HepG2 (cell line): Measurements from ENCODE around the gene LRIF1. TPM values are rescaled to one million over a fixed set of nuclear protein-coding genes. Genes with fewer than 3 reads are reported as not detected.

Experiments used
- ATAC-seq: fragments of 200-7000 bp; cut with Tn5 transposase; 3 replicates; pipeline ENCODE4 v1.9.1; 2020; ENCODE audit warnings: mild to moderate bottlenecking, moderate library complexity
- BruUV-seq: library from RNA; stranded (reverse); fragments of 400-500 nt; replicated peaks from 2 replicates; lab custom pipeline; 2021; lab: Mats Ljungman, UMichigan
- CTCF ChIA-PET: fragments of 300-600 bp; formaldehyde crosslinking; extraction: SDS; loops from one replicate; lab custom pipeline; 2021; ENCODE audit warnings: low total read pairs, inconsistent platforms, low intra/inter-chr PET ratio; lab: Yijun Ruan, JAX
- POLR2A ChIA-PET: fragments of 350-600 bp; sonication (Branson Sonifier 250); formaldehyde crosslinking; loops from one replicate; lab custom pipeline; 2020; ENCODE audit warnings: antibody characterized with exemption, inconsistent platforms; lab: Yijun Ruan, JAX
- DNase-seq: peaks from one replicate; pipeline ENCODE4 v3.0.0-alpha.2; 2015; ENCODE audit warnings: low spot score
- FAIRE-seq: peaks from 3 replicates; lab custom pipeline; 2011; peaks lifted over from hg19 to GRCh38; lab: Jason Lieb, UNC
- H2AFZ ChIP-seq: one replicate; pipeline ENCODE4 v1.6.1; 2011; ENCODE audit warnings: low read length, inconsistent platforms
- H3K27ac ChIP-seq: fragments of 300-600 bp; 3 replicates; pipeline ENCODE4 v1.8.0; 2011; ENCODE audit warnings: mixed run types, mild to moderate bottlenecking, mixed read lengths, low read length, inconsistent platforms; ENCODE audit not compliant: insufficient read depth; ENCODE audit errors: extremely low read length
- H3K27me3 ChIP-seq, 2 experiments: fragments of 200-600 bp in 1 of 2; 2 replicates in 1 of 2; 3 replicates in 1 of 2; pipeline versions ENCODE4 v1.6.0 to v1.8.0; 2011; ENCODE audit warnings: low read length in 2 of 2, mild to moderate bottlenecking in 2 of 2, moderate library complexity in 2 of 2, inconsistent platforms in 1 of 2; ENCODE audit not compliant: insufficient read depth in 2 of 2, control insufficient read depth in 1 of 2
- H3K36me3 ChIP-seq, 2 experiments: fragments of 200-600 bp in 1 of 2; replicated peaks in 1 of 2; 2 replicates in 1 of 2; 3 replicates in 1 of 2; pipeline versions ENCODE4 v1.5.1 to v1.8.0; 2011; ENCODE audit warnings: low read length in 2 of 2, inconsistent platforms in 1 of 2; ENCODE audit not compliant: insufficient read depth in 2 of 2, control insufficient read depth in 1 of 2
- H3K4me1 ChIP-seq: 2 replicates; pipeline ENCODE4 v1.5.1; 2012; ENCODE audit warnings: low read length, inconsistent platforms; ENCODE audit not compliant: insufficient read depth
- H3K4me2 ChIP-seq: 2 replicates; pipeline ENCODE4 v1.6.0; 2011; ENCODE audit warnings: low read depth, low read length, inconsistent platforms
- H3K4me3 ChIP-seq, 3 experiments: fragments of 200-600 bp in 1 of 3; sonication (generic), shearing (Covaris generic) in 1 of 3; replicated peaks in 1 of 3; 2 replicates each; pipeline ENCODE4 v1.5.1; 2011 to 2016; ENCODE audit warnings: low read length in 3 of 3, inconsistent platforms in 2 of 3, low read depth in 2 of 3, mild to moderate bottlenecking in 2 of 3, control low read depth in 1 of 3, mixed read lengths in 1 of 3; ENCODE audit not compliant: insufficient read depth in 1 of 3
- H3K79me2 ChIP-seq: one replicate; pipeline ENCODE4 v1.6.1; 2011; ENCODE audit warnings: low read length, inconsistent platforms; ENCODE audit not compliant: insufficient read depth
- H3K9ac ChIP-seq: 2 replicates; pipeline ENCODE4 v1.6.0; 2011; ENCODE audit warnings: mild to moderate bottlenecking, low read depth, low read length, inconsistent platforms; ENCODE audit not compliant: insufficient read depth
- H3K9me3 ChIP-seq: 2 replicates; pipeline ENCODE4 v1.5.1; 2012; ENCODE audit warnings: mild to moderate bottlenecking, low read length
- H4K20me1 ChIP-seq: 2 replicates; pipeline ENCODE4 v1.6.0; 2011; ENCODE audit warnings: inconsistent platforms, mild to moderate bottlenecking, low read length, moderate library complexity; ENCODE audit not compliant: insufficient read depth
- FOSL1 ChIP-seq: sonication (generic); formaldehyde crosslinking; IDR thresholded peaks from 2 replicates; pipeline ENCODE4 v1.9.0; 2021; ENCODE audit warnings: missing genetic modification reagents, borderline replicate concordance
- HNF1B ChIP-seq: sonication (generic); formaldehyde crosslinking; IDR thresholded peaks from 2 replicates; pipeline ENCODE4 v1.5.1; 2020; ENCODE audit warnings: mild to moderate bottlenecking, moderate library complexity, missing genetic modification reagents
- HOXA3 ChIP-seq: sonication (generic); formaldehyde crosslinking; IDR thresholded peaks from 2 replicates; pipeline ENCODE4 v1.5.0; 2020; ENCODE audit warnings: missing genetic modification reagents
- JDP2 ChIP-seq: sonication (generic); formaldehyde crosslinking; IDR thresholded peaks from 2 replicates; pipeline ENCODE4 v1.8.1; 2022; ENCODE audit warnings: missing genetic modification reagents, borderline replicate concordance
- KMT2A ChIP-seq: sonication (generic); formaldehyde crosslinking; IDR thresholded peaks from 2 replicates; pipeline ENCODE4 v1.4.0; 2020; ENCODE audit warnings: missing genetic modification reagents
- MLXIP ChIP-seq: sonication (generic); formaldehyde crosslinking; IDR thresholded peaks from 2 replicates; pipeline ENCODE4 v1.9.0; 2021; ENCODE audit warnings: missing genetic modification reagents, borderline replicate concordance
- MXI1 ChIP-seq: IDR thresholded peaks from 3 replicates; pipeline ENCODE4 v1.6.1; 2012; ENCODE audit warnings: low read depth, low read length, inconsistent platforms, borderline replicate concordance
- NR2F6 ChIP-seq, 2 experiments: IDR thresholded peaks; 2 replicates each; pipeline ENCODE4 v1.6.1; 2016; ENCODE audit warnings: antibody characterized with exemption in 1 of 2, mild to moderate bottlenecking in 1 of 2
- SIX1 ChIP-seq: sonication (generic); formaldehyde crosslinking; IDR thresholded peaks from 2 replicates; pipeline ENCODE4 v1.4.0; 2020; ENCODE audit warnings: missing genetic modification reagents, borderline replicate concordance
- STAT5B ChIP-seq: sonication (generic); formaldehyde crosslinking; IDR thresholded peaks from 2 replicates; pipeline ENCODE4 v1.4.0; 2020; ENCODE audit warnings: missing genetic modification reagents
- ZNF274 ChIP-seq: sonication (generic); formaldehyde crosslinking; IDR thresholded peaks from 2 replicates; pipeline ENCODE4 v1.5.1; 2020; ENCODE audit warnings: mild to moderate bottlenecking, missing genetic modification reagents
- ZNF562 ChIP-seq: sonication (generic); formaldehyde crosslinking; IDR thresholded peaks from 2 replicates; pipeline ENCODE4 v1.8.0; 2022; ENCODE audit warnings: missing genetic modification reagents, borderline replicate concordance
- ZNF773 ChIP-seq: sonication (generic); formaldehyde crosslinking; IDR thresholded peaks from 2 replicates; pipeline ENCODE4 v1.4.0; 2020; ENCODE audit warnings: missing genetic modification reagents, borderline replicate concordance
- ZNF790 ChIP-seq: sonication (generic); formaldehyde crosslinking; IDR thresholded peaks from 2 replicates; pipeline ENCODE4 v1.8.0; 2022; ENCODE audit warnings: missing genetic modification reagents, mild to moderate bottlenecking, borderline replicate concordance
- ZNF839 ChIP-seq: sonication (generic); formaldehyde crosslinking; IDR thresholded peaks from 2 replicates; pipeline ENCODE4 v1.4.0; 2020; ENCODE audit warnings: missing genetic modification reagents, mild to moderate bottlenecking, borderline replicate concordance
- WGBS: methylation state at CpG from one replicate; pipeline ENCODE4 v1.1.6; 2017; ENCODE audit warnings: low lambda C conversion rate; 5-methylcytosine and 5-hydroxymethylcytosine counted together
- in situ Hi-C: cut with HindIII; loops from 2 replicates; pipeline ENCODE4 v1.10.0; 2017; ENCODE audit warnings: low pct_unique_long_range_greater_than_20kb; ENCODE audit not compliant: extremely low pct_ligation_motif_present
- intact Hi-C: fragments of 100-400 bp; cut with micrococcal nuclease; formaldehyde crosslinking; loops from one replicate; pipeline ENCODE4 v1.10.0; 2022; ENCODE audit not compliant: unreplicated experiment
- polyA plus RNA-seq, 8 experiments: library from polyadenylated mRNA; depleted of rRNA in 3 of 8; stranded (reverse) in 7 of 8; unstranded in 1 of 8; fragments of >200 nt; fragmentation: Illumina TruSeq in 4 of 8; extraction: Trizol in 4 of 8; gene quantifications; 2 replicates each; pipeline versions ENCODE4 v1.2.1 to v1.2.3, GENCODE V29; 2011 to 2016; ENCODE audit warnings: low read depth in 4 of 8, missing spikeins in 1 of 8, mixed read lengths in 1 of 8; ENCODE audit not compliant: insufficient read depth in 1 of 8
- total RNA-seq, 5 experiments: library from RNA; depleted of rRNA; stranded (reverse); fragments of >200 nt; fragmentation: Illumina TruSeq; extraction: Trizol; gene quantifications; 2 replicates each; pipeline ENCODE4 v1.2.3, GENCODE V29; 2016; ENCODE audit warnings: low read depth in 1 of 5
- TF ChIP-seq, protein P1 (sequence below): sonication (generic); formaldehyde crosslinking; IDR thresholded peaks from 2 replicates; pipeline ENCODE4 v1.8.0; 2022; ENCODE audit warnings: low read depth, missing genetic modification reagents
- TF ChIP-seq, protein P2 (sequence below): IDR thresholded peaks from 2 replicates; pipeline ENCODE4 v1.6.1; 2016

The LRIF1 gene
- total and polyA plus RNA-seq, 2 of the 13 experiments (the other 11 are each of a cell fraction or from before 2014, with no cell fraction given) = 18.4 to 42.4 TPM

DNA sequence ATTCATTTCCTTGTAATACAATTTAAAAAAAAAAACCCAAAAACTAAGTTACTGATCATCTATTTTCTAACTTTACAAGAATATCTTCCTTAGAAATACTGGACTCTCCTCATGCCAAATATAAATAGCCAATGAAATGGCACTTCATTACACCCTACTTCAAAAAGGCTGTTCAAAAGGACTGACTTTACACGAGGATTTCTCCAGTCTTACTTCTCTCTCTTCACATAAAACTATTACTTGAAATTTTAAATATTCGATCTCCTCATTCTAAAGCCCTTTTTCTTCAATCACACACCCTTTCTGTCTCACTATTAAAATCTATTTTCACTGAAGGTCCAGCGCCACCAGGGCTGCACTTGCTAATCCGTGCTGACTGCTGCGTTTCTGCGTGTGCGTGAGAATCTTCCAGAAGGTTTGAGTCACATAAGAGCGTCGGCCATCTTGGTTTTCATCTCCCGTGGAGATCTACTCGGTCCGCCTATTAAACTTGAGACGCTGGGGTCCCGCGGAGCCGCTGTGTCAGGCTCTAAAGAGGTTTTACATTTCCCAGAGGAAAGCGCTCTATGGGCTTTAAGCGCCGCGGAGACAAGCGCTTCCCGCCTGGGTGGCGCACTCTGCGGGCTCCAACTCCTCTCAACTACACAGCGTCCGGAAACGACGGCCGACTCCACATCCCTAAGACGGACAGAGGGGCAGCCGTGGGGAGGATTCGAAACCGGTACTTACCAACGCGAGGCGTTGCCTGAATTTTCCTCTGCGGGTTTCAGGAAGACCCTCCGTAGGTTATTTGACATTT, 631 bp downstream of the LRIF1 start:
- Histone ChIP-seq H3K9ac (peak overlapping the region; percentile 96), H3K4me1 (peaks cover 33% of the 10 kb centered on the region), H3K79me2 (peaks cover 52% of the 10 kb centered on the region), H3K4me2 (peak overlapping the region; percentile 88), H3K36me3 (no peaks in the 10 kb centered on the region), H3K27ac (peak overlapping the region; percentile 99), H3K27me3 (no peaks in the 10 kb centered on the region; a peak in 1 of 5 replicates), H2AFZ (no peak overlapping the region), H3K9me3 (no peaks in the 10 kb centered on the region), H3K4me3 (peak overlapping the region; percentile 79 to 92 (median 90)), H4K20me1 (peaks cover 30% of the 10 kb centered on the region)
- in situ Hi-C loops = no loop called here
- WGBS = 3% methylated on average over 16 of the region's 38 CpGs
- ATAC-seq (peak; percentile 75), DNase-seq (peak; percentile 61), FAIRE-seq (no peak)
- intact Hi-C loops = loop anchor here (5.0 kb wide), 1 partner anchor 69 kb away; no protein-coding TSS in a partner anchor
- TSS peak; percentile 75 for BruUV-seq
- ChIA-PET POLR2A (interaction anchor here (1.0 to 1.3 kb wide), 4 partner anchors 58 to 177 kb away, joined by 3 to 11 read pairs (median 6); partner anchors contain the start of genes CEPT1 and DRAM2), CTCF (no interaction called here)
- TF ChIP-seq ZNF274 (CRISPR knock-in tag) = peak; percentile 10; the same call in 1 of the 2 replicates
- no peak for TF ChIP-seq NR2F6 (IDR thresholded peaks at IDR 0.05)
- TF ChIP-seq NR2F6 (CRISPR knock-in tag; IDR thresholded peaks at IDR 0.05) = no peak
- no peak for TF ChIP-seq HNF1B (CRISPR knock-in tag)
- TF ChIP-seq ZNF839 = no peak
- no peak for TF ChIP-seq ZNF773 (CRISPR knock-in tag)
- TF ChIP-seq FOSL1 (CRISPR knock-in tag) = no peak
- 0 out of 2 replicates have a peak, but pooled peaks have one; percentile 21 for TF ChIP-seq STAT5B (CRISPR knock-in tag)
- no peak for TF ChIP-seq SIX1 (CRISPR knock-in tag)
- TF ChIP-seq MXI1 = no peak
- 0 out of 2 replicates have a peak, but pooled peaks have one; percentile 27 for TF ChIP-seq MLXIP
- 0 out of 2 replicates have a peak, but pooled peaks have one; percentile 59 for TF ChIP-seq ZNF562 (CRISPR knock-in tag)
- TF ChIP-seq ZNF790 (CRISPR knock-in tag) = peak; percentile 36; the same call in 1 of the 2 replicates
- TF ChIP-seq, protein P1, sequence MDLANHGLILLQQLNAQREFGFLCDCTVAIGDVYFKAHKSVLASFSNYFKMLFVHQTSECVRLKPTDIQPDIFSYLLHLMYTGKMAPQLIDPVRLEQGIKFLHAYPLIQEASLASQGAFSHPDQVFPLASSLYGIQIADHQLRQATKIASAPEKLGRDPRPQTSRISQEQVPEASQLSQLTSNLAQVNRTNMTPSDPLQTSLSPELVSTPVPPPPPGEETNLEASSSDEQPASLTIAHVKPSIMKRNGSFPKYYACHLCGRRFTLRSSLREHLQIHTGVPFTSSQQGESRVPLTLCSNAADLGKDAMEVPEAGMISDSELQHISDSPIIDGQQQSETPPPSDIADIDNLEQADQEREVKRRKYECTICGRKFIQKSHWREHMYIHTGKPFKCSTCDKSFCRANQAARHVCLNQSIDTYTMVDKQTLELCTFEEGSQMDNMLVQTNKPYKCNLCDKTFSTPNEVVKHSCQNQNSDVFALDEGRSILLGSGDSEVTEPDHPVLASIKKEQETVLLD (CRISPR knock-in tag) = no peak
- peak; percentile 93 for TF ChIP-seq HOXA3 (CRISPR knock-in tag)
- TF ChIP-seq, protein P2, sequence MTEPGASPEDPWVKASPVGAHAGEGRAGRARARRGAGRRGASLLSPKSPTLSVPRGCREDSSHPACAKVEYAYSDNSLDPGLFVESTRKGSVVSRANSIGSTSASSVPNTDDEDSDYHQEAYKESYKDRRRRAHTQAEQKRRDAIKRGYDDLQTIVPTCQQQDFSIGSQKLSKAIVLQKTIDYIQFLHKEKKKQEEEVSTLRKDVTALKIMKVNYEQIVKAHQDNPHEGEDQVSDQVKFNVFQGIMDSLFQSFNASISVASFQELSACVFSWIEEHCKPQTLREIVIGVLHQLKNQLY (CRISPR knock-in tag) = no peak
- TF ChIP-seq JDP2 = no peak
- no peak for TF ChIP-seq KMT2A
